ENCODE results near the gene POGZ.
A peak's percentile ranks its signal among the peaks of the same experiment; 100 is the strongest.

POGZ gene

DNA sequence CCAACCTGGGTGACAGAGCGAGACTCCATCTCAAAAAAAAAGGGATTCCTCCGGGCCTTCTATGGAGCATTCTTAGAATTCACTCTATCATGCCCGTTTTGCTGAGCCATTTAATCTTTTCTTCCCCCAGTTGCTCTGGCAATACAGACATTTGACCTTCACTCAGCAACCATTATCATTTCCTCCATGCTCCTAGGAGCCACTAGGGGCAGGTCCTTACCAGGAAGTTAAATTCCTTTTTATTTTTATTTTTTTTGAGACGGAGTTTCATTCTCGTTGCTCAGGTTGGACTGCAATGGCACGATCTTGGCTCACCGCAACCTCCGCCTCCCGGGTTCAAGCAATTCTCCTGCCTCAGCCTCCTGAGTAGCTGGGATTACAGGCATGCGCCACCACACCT, 42.2 kb upstream of the POGZ start:
- no peak overlapping the region for H3K4me3 ChIP-seq (ENCODE audit: low read length)
- DNase-seq (ENCODE audit: low read depth): no peak
- TF ChIP-seq, protein P1, sequence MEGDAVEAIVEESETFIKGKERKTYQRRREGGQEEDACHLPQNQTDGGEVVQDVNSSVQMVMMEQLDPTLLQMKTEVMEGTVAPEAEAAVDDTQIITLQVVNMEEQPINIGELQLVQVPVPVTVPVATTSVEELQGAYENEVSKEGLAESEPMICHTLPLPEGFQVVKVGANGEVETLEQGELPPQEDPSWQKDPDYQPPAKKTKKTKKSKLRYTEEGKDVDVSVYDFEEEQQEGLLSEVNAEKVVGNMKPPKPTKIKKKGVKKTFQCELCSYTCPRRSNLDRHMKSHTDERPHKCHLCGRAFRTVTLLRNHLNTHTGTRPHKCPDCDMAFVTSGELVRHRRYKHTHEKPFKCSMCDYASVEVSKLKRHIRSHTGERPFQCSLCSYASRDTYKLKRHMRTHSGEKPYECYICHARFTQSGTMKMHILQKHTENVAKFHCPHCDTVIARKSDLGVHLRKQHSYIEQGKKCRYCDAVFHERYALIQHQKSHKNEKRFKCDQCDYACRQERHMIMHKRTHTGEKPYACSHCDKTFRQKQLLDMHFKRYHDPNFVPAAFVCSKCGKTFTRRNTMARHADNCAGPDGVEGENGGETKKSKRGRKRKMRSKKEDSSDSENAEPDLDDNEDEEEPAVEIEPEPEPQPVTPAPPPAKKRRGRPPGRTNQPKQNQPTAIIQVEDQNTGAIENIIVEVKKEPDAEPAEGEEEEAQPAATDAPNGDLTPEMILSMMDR (conservative IDR thresholded peaks at IDR 0.05; ENCODE audit: low read depth, low read length): peak; percentile 37

DNA sequence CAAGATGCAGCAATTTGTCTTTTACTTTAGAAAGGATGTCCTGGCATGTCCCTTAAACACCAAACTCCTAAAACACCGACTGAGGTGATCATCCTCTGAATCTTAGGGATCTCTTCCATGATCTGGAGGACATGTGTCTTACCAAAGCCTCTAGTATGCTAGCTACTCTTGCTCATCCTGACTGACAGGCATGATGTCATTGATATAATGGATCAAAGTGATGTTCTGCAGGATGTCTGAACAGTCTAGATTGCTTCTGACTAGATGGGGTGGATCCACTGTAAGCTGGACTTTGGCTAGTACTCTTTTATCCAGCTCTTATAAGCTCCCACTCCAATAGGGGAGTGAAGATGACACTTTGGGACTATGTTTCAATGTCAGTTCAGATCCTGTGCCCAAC, 40.6 kb upstream of the POGZ start:
- DNase-seq (ENCODE audit: low read depth): no peak
- TF ChIP-seq, protein P1 (conservative IDR thresholded peaks at IDR 0.05; ENCODE audit: low read depth, low read length): no peak
- no peak overlapping the region for H3K4me3 ChIP-seq (ENCODE audit: low read length)

DNA sequence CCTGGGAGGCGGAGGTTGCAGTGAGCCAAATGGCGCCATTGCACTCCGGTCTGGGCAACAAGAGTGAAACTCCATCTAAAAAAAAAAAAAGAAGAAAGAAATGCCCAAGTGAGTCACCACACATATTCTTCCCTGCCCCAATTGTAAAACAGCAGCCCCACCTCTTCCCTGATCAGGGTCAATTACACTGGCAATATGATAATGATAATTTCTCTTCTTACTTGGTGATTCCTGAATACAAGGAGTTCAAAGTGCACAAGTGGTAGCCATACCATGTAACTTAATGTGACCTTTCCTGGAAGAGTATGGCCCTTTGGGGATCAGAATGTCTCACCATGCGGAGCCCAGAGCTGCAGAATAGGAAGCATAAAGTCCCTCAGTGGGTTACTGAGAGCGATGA, 40.1 kb upstream of the POGZ start:
- no peak for DNase-seq (ENCODE audit: low read depth)
- H3K4me3 ChIP-seq (ENCODE audit: low read length): no peak overlapping the region
- TF ChIP-seq, protein P1 (conservative IDR thresholded peaks at IDR 0.05; ENCODE audit: low read depth, low read length): no peak

DNA sequence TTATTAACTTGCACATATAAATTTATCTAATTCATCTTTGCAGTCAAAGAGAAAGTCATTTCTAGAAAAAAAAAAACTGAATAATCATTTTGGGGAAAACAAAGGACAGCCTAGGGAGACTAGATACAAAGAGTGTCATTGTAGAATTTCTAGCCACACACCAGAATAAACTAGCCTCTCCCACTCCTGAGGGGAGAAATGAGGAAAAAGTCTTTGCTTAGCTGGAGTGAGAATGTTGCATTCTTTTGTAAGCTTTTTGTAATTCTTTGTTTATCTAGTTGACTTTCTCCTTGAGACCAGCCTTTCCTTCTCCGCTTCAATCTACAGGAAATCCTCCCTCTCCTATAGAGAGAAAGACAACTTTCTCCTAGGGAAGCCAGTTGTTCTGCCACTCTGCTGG, 36.0 kb upstream of the POGZ start:
- H3K4me3 ChIP-seq (ENCODE audit: low read length): no peak overlapping the region
- DNase-seq (ENCODE audit: low read depth): no peak
- TF ChIP-seq, protein P1 (conservative IDR thresholded peaks at IDR 0.05; ENCODE audit: low read depth, low read length): no peak

DNA sequence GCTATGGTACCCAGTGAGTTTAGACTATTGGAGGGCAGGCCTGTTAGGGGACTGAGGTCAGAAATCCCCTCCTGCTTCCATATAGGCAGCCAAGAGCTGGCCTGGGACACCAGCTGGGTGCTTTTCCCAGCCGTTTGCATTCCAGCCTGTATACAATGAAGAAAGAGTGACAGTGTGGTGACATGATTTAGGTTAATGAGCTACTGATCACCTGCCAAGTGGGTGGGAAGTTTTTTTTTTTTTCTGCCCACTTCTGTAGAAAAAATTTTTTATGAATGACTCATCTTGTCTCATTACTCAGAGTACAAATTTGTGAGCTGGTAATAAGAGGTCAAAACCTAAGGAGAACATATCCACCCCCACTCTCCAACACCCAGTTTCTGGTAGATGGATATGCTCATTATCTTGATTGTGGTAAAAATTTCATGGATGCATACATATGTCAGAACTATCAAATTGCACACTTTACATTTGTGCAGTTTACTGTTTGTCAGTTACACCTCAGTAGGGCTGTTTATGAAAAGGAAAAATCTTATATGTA, 35.5 kb upstream of the POGZ start:
- TF ChIP-seq, protein P1 (conservative IDR thresholded peaks at IDR 0.05; ENCODE audit: low read depth, low read length): no peak
- H3K4me3 ChIP-seq (ENCODE audit: low read length): no peak overlapping the region
- peak; percentile 94 for DNase-seq (ENCODE audit: low read depth)

DNA sequence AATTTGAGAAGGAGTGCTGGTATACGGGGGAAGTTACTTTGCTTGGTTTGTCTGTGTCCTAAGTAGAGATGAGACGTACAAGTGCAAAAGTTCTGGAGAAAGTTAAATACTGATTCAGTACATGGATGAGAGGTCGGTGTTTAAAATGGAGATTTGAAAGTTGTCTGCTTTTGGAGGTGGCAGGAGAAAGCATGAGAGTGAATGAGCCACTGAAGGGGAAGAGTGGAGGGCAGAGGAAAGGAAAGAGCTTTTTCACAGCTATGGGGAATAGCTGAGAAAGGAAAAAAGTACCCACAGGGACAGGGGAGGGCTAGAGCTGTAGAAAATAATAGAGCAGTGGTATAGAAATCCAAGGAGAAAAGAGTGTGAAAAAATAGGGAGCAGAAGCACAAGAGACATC, 33.7 kb upstream of the POGZ start:
- no peak for DNase-seq (ENCODE audit: low read depth)
- H3K4me3 ChIP-seq (ENCODE audit: low read length): no peak overlapping the region
- TF ChIP-seq, protein P1 (conservative IDR thresholded peaks at IDR 0.05; ENCODE audit: low read depth, low read length): no peak

DNA sequence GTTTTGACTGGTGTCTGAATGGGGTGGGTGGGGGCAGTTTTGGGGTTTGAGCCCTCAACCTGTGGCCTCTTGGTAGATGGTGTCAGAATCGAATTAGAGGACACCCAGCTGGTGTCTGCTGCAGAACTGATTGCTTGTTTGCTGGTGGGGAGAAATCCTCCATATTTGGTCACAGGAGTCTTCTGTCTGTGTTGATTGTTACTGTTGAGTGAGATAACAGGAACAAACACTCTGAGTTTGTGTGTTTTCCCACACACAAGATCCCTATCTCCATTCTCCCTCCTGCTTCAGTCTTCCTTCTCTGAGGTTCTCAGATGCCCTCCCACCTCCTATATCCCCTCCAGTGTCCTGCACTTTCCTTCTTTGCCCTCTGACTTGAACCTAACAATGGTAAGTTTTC, 32.8 kb upstream of the POGZ start:
- TF ChIP-seq, protein P1 (conservative IDR thresholded peaks at IDR 0.05; ENCODE audit: low read depth, low read length): no peak
- no peak for DNase-seq (ENCODE audit: low read depth)
- no peak overlapping the region for H3K4me3 ChIP-seq (ENCODE audit: low read length)
